Osteoblast (primary cell): ENCODE results near the gene DNER. TPM values are rescaled to one million over a fixed set of nuclear protein-coding genes. Genes with fewer than 3 reads are reported as not detected.
A peak's percentile ranks its signal among the peaks of the same experiment; 100 is the strongest.

Experiments used
- DNase-seq: peaks from one replicate; pipeline ENCODE4 v3.0.0; 2011; ENCODE audit warnings: low spot score, mixed read lengths; ENCODE audit not compliant: insufficient read length; ENCODE audit errors: missing footprints
- H2AFZ ChIP-seq: 2 replicates; pipeline ENCODE4 v1.6.0; 2011; ENCODE audit warnings: mild to moderate bottlenecking, low read length
- H3K27ac ChIP-seq: 2 replicates; pipeline ENCODE4 v1.5.1; 2011; ENCODE audit warnings: mild to moderate bottlenecking, low read depth, low read length, moderate library complexity
- H3K27me3 ChIP-seq: 2 replicates; pipeline ENCODE4 v1.6.0; 2012; ENCODE audit warnings: mild to moderate bottlenecking, control low read depth, inconsistent platforms, low read length, moderate library complexity; ENCODE audit not compliant: insufficient read depth
- H3K36me3 ChIP-seq: 2 replicates; pipeline ENCODE4 v1.5.1; 2011; ENCODE audit warnings: mild to moderate bottlenecking, low read length, control low read depth, moderate library complexity; ENCODE audit not compliant: insufficient read depth
- H3K4me1 ChIP-seq: 2 replicates; pipeline ENCODE4 v1.5.1; 2011; ENCODE audit warnings: mild to moderate bottlenecking, low read length, control low read depth, moderate library complexity; ENCODE audit not compliant: insufficient read depth
- H3K4me2 ChIP-seq: 2 replicates; pipeline ENCODE4 v1.6.0; 2011; ENCODE audit warnings: mild to moderate bottlenecking, low read length; ENCODE audit not compliant: insufficient read depth
- H3K4me3 ChIP-seq: fragments of 200-600 bp; sonication (generic); 3 replicates; pipeline ENCODE4 v1.5.1; 2012; ENCODE audit warnings: mild to moderate bottlenecking, low read length, inconsistent platforms; ENCODE audit not compliant: insufficient read depth
- H3K79me2 ChIP-seq: 2 replicates; pipeline ENCODE4 v1.6.0; 2012; ENCODE audit warnings: mild to moderate bottlenecking, low read length, control low read depth, inconsistent platforms; ENCODE audit not compliant: insufficient read depth
- H3K9me3 ChIP-seq: 2 replicates; pipeline ENCODE4 v1.5.1; 2011; ENCODE audit warnings: low read depth, low read length, control low read depth
- H4K20me1 ChIP-seq: 2 replicates; pipeline ENCODE4 v1.6.0; 2012; ENCODE audit warnings: mild to moderate bottlenecking, low read length, control low read depth; ENCODE audit not compliant: insufficient read depth
- CTCF ChIP-seq: IDR thresholded peaks from 2 replicates; pipeline ENCODE4 v1.5.1; 2011; ENCODE audit warnings: mild to moderate bottlenecking, low read depth, low read length, moderate library complexity; ENCODE audit errors: extremely low read depth
- small RNA-seq: library from RNA; depleted of rRNA; stranded (forward); fragments of <200 nt; gene quantifications from one replicate; pipeline ENCODE3, GENCODE V24; 2012
- total RNA-seq: library from RNA; depleted of rRNA; stranded (reverse); fragments of >200 nt; gene quantifications from 2 replicates; pipeline ENCODE4 v1.2.3, GENCODE V29; 2012

The DNER gene
- total RNA-seq, 1 donor = 0.36 TPM

GRCh38 chr2:229313591-229313990 is 400.8 kb downstream of the DNER start:
- Histone ChIP-seq H3K4me2 (no peak overlapping the region), H3K27me3 (no peaks in the 10 kb centered on the region), H4K20me1 (no peaks in the 10 kb centered on the region), H3K36me3 (no peaks in the 10 kb centered on the region), H3K9me3 (no peaks in the 10 kb centered on the region), H2AFZ (no peak overlapping the region), H3K27ac (no peak overlapping the region), H3K4me3 (no peak overlapping the region), H3K4me1 (no peaks in the 10 kb centered on the region), H3K79me2 (no peaks in the 10 kb centered on the region)
- no peak for TF ChIP-seq CTCF
- peak; percentile 39 for DNase-seq

Small RNA genes within 50 kb of the gene (small RNA-seq; reads per million reads assigned to genes)
- gene RNU7-9P = not detected

Other genes with a start within 250 kb of the DNER start
- 207 and 249 TPM in 2 replicates for gene TRIP12, start 207.5 kb upstream of the DNER start, total RNA-seq
- gene FBXO36, start 207.9 kb upstream of the DNER start, total RNA-seq = 6.9 and 7.7 TPM in 2 replicates